ENCODE results near the gene KYNU. TPM values are rescaled to one million over a fixed set of nuclear protein-coding genes. Genes with fewer than 3 reads are reported as not detected.

Gene KYNU
- total RNA-seq, 6 experiments from 2014 or later, result 0.17 to 0.63 (median 0.34) TPM; not detected in 1

GRCh38 chr2:143078104-143078503 is 200.6 kb downstream of the KYNU start:
- Mint-ChIP-seq H3K27ac (no peak overlapping the region), H3K4me1 (ENCODE audit: low read depth) (no peaks in the 10 kb centered on the region), H3K4me3 (no peak overlapping the region), H3K9me3 (peaks cover 15% of the 10 kb centered on the region), H3K36me3 (ENCODE audit: low read depth) (no peaks in the 10 kb centered on the region), H3K27me3 (ENCODE audit: insufficient read depth) (no peaks in the 10 kb centered on the region)
- no peak for DNase-seq
- TF ChIP-seq CTCF (IDR thresholded peaks at IDR 0.05), result no peak

DNA sequence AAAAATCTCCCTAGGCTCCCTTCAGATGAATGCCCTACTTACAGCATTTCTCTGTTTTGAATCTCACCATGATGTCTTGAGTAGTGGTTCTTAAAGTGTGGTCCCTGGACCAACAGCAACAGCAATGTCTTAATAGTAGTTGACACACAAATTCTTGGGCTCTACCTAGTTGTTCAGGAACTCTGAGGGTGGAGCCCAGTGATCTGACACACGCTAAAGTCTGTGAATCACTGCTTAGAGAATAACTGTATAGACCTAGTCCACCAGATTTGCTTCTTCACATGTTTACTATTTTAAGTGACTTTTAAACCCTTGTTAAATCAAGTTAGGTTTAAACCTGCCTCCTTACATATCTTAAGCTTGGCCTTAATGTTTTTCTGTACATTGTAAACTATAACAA is 204.2 kb downstream of the KYNU start:
- DNase-seq, result no peak
- TF ChIP-seq CTCF (IDR thresholded peaks at IDR 0.05), result no peak
- H3K9me3 Mint-ChIP-seq, result peaks cover 2% of the 10 kb centered on the region
- no peaks in the 10 kb centered on the region for H3K27me3 Mint-ChIP-seq (ENCODE audit: insufficient read depth)
- H3K36me3 Mint-ChIP-seq (ENCODE audit: low read depth), result no peaks in the 10 kb centered on the region
- H3K4me1 Mint-ChIP-seq (ENCODE audit: low read depth), result no peaks in the 10 kb centered on the region; the same call in 1 of the 2 replicates
- H3K27ac Mint-ChIP-seq, result no peak overlapping the region
- no peak overlapping the region for H3K4me3 Mint-ChIP-seq

DNA sequence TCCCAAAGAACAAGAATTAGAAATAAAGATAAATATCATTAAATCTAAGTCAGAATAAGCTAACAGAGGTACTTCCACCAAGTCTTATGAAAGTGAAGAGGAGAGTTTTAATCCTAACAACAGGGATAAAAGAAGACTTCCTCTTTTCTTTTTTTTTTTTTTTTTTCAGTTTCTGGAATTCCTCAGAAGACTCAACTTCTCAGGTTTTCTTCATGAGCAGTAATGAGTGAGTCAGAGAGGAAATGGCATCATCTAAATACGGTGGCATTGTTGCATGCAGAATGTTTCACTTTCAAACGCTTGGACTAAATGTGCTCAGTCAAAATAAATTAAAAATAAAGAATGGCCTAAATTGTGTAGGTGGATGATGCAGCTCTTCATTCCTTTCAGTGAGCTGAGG is 206.2 kb downstream of the KYNU start:
- Mint-ChIP-seq H3K27ac (no peak overlapping the region), H3K9me3 (no peaks in the 10 kb centered on the region)
- TF ChIP-seq CTCF (IDR thresholded peaks at IDR 0.05), result no peak

GRCh38 chr2:143084462-143084861 is 207.0 kb downstream of the KYNU start:
- Mint-ChIP-seq H3K36me3 (ENCODE audit: low read depth) (no peaks in the 10 kb centered on the region), H3K27me3 (ENCODE audit: insufficient read depth) (no peaks in the 10 kb centered on the region), H3K4me1 (ENCODE audit: low read depth) (no peaks in the 10 kb centered on the region; the same call in 1 of the 2 replicates), H3K9me3 (no peaks in the 10 kb centered on the region), H3K27ac (no peak overlapping the region), H3K4me3 (no peak overlapping the region)
- DNase-seq, result no peak
- TF ChIP-seq CTCF (IDR thresholded peaks at IDR 0.05), result no peak

More for the DNA sequence above, 206.2 kb downstream of the KYNU start:
- no peaks in the 10 kb centered on the region for H3K27me3 Mint-ChIP-seq (ENCODE audit: insufficient read depth)
- no peaks in the 10 kb centered on the region; the same call in 1 of the 2 replicates for H3K4me1 Mint-ChIP-seq (ENCODE audit: low read depth)
- peak; percentile 19 for DNase-seq
- no peaks in the 10 kb centered on the region for H3K36me3 Mint-ChIP-seq (ENCODE audit: low read depth)
- H3K4me3 Mint-ChIP-seq, result no peak overlapping the region

GRCh38 chr2:143085125-143085784 is 207.8 kb downstream of the KYNU start:
- DNase-seq, result no peak
- Mint-ChIP-seq H3K27me3 (ENCODE audit: insufficient read depth) (no peaks in the 10 kb centered on the region), H3K36me3 (ENCODE audit: low read depth) (no peaks in the 10 kb centered on the region), H3K27ac (no peak overlapping the region), H3K9me3 (no peaks in the 10 kb centered on the region), H3K4me1 (ENCODE audit: low read depth) (no peaks in the 10 kb centered on the region; the same call in 1 of the 2 replicates), H3K4me3 (no peak overlapping the region)
- no peak for TF ChIP-seq CTCF (IDR thresholded peaks at IDR 0.05)

Data from HFFc6 (cell line).